GM08714 (cell line): ENCODE data around the gene ZNF708.
"Not testable (repeated sequence)": the region's sequence is repeated elsewhere in the genome, so short reads cannot be mapped to it uniquely, and the experiment has no call there.

Experiments used
- H3K4me3 ChIP-seq: fragments of 200-500 bp; sonication (Bioruptor generic); 2 replicates; pipeline ENCODE4 v1.5.1; 2014; ENCODE audit warnings: mild to moderate bottlenecking, low read length, inconsistent platforms
- ZNF274 ChIP-seq: IDR thresholded peaks from 2 replicates; pipeline ENCODE4 v1.6.1; 2012; ENCODE audit warnings: mild to moderate bottlenecking, low read depth, low read length

ZNF708 gene

GRCh38 chr19:21328885-21329605 is at the start of gene ZNF708:
Gene ZNF708, minus strand, starts transcription at chr19:21329410. Its CDS starts 198 bp downstream, at chr19:21329212.
- TF ChIP-seq ZNF274: no peak

GRCh38 chr19:21362291-21362690 is 33.1 kb upstream of the ZNF708 start:
- H3K4me3 ChIP-seq: no peak overlapping the region
- no peak for TF ChIP-seq ZNF274

More at GRCh38 chr19:21328885-21329605, at the start of gene ZNF708:
- H3K4me3 ChIP-seq: peak within 1 kb of the TSS; percentile 73

GRCh38 chr19:21358768-21359451 is 29.7 kb upstream of the ZNF708 start, which contains the start of gene ZNF738:
Gene ZNF738, plus strand, starts transcription at chr19:21359000. Its CDS starts 141 bp downstream, at chr19:21359141.
- TF ChIP-seq ZNF274: no peak
- peak within 1 kb of the TSS; percentile 84 for H3K4me3 ChIP-seq

- TF ChIP-seq ZNF274: no peak
- no peak overlapping the region for H3K4me3 ChIP-seq
Observed at GRCh38 chr19:21352830-21353229, 23.6 kb upstream of the ZNF708 start.

GRCh38 chr19:21344841-21345240 is 15.6 kb upstream of the ZNF708 start:
- not testable (repeated sequence) for H3K4me3 ChIP-seq

- H3K4me3 ChIP-seq: no peak overlapping the region
- TF ChIP-seq ZNF274: no peak
Observed at GRCh38 chr19:21335721-21336120, 6.5 kb upstream of the ZNF708 start.

GRCh38 chr19:21328406-21328805 is 804 bp downstream of the ZNF708 start:
- peak overlapping the region; percentile 73 for H3K4me3 ChIP-seq
- TF ChIP-seq ZNF274: no peak

GRCh38 chr19:21326169-21326568 is 3.0 kb downstream of the ZNF708 start:
- H3K4me3 ChIP-seq: no peak overlapping the region
- no peak for TF ChIP-seq ZNF274

- no peak overlapping the region for H3K4me3 ChIP-seq
- TF ChIP-seq ZNF274: no peak
Observed at GRCh38 chr19:21323000-21323399, 6.2 kb downstream of the ZNF708 start.

GRCh38 chr19:21322528-21322927 is 6.7 kb downstream of the ZNF708 start:
- TF ChIP-seq ZNF274: no peak
- H3K4me3 ChIP-seq: no peak overlapping the region

GRCh38 chr19:21321996-21322395 is 7.2 kb downstream of the ZNF708 start:
- no peak overlapping the region for H3K4me3 ChIP-seq
- TF ChIP-seq ZNF274: no peak

GRCh38 chr19:21321134-21321533 is 8.1 kb downstream of the ZNF708 start:
- no peak overlapping the region for H3K4me3 ChIP-seq
- no peak for TF ChIP-seq ZNF274

GRCh38 chr19:21317821-21318220 is 11.4 kb downstream of the ZNF708 start:
- TF ChIP-seq ZNF274: no peak
- no peak overlapping the region for H3K4me3 ChIP-seq

GRCh38 chr19:21314676-21315075 is 14.5 kb downstream of the ZNF708 start:
- no peak overlapping the region for H3K4me3 ChIP-seq
- TF ChIP-seq ZNF274: no peak

- H3K4me3 ChIP-seq: not testable (repeated sequence)
Observed at GRCh38 chr19:21312807-21313206, 16.4 kb downstream of the ZNF708 start.

- no peak for TF ChIP-seq ZNF274
- no peak overlapping the region for H3K4me3 ChIP-seq
Observed at GRCh38 chr19:21308773-21309172, 20.4 kb downstream of the ZNF708 start.

GRCh38 chr19:21306881-21307479 is 22.2 kb downstream of the ZNF708 start:
- H3K4me3 ChIP-seq: not testable (repeated sequence)

GRCh38 chr19:21293768-21294167 is 35.4 kb downstream of the ZNF708 start:
- H3K4me3 ChIP-seq: not testable (repeated sequence)
